Islet of Langerhans (tissue), 1 donor: ENCODE measurements around the gene RASAL2.
"Not testable (repeated sequence)": the region's sequence is repeated elsewhere in the genome, so short reads cannot be mapped to it uniquely, and the experiment has no call there.

ENCODE experiments used
- FAIRE-seq: peaks from one replicate; lab custom pipeline; 2011; peaks lifted over from hg19 to GRCh38; lab: Jason Lieb, UNC

Gene RASAL2

DNA sequence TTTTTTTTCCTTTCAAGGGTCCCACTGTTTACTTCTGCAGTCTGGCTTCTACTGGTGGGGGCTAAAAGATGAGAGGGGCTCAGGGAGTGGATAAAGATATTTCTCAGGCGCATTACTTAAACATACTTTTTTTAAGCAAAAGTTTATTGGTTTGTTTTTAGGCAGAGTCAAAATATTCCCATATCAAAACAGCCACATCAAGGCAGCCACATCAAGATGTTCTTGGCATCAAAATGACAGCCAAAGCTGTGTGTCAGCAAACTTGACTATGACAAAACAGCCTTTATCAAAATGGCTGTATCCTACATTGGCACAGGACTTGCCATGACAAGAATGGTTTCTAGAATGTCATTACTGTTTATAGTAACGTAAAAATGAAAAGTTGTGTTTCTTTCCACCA, 22.1 kb upstream of the RASAL2 start:
- FAIRE-seq = no peak

DNA sequence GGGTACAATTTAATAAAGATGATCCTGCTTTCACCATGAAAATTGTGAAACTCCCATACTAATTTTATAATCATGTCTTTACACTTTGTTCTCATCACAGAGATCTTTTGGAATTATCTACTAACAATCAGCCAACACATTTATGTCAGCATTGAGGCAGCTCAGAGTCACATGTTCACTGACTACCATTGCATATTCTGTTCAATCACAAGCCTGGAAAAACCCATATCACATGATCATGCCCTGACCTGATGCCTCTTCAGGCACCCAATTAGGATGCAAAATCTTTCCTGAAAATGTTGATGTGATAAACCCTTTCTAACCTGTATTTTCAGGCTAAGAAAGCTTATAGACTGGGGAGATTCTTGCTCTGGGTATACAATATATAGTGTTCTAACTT, 21.6 kb upstream of the RASAL2 start:
- FAIRE-seq = no peak

DNA sequence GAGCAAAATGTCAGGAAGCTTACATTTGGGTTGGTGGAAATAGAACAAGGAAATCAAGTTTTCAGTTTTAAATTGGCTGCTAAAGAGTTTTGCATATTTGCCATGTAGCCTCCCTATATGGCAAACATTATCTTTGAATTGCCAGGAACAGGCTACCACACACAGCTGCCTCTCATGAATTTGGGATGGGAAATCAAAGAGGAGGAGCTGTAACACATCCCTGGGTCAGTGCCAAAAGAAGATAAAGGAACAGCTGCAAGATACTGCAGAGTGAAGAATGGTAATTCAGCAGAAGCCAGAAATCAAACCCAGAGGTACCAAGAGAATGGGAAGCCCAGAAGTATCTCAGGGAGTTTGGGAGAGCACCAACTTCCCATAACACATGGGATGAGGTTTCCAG, 18.6 kb upstream of the RASAL2 start:
- FAIRE-seq = no peak

DNA sequence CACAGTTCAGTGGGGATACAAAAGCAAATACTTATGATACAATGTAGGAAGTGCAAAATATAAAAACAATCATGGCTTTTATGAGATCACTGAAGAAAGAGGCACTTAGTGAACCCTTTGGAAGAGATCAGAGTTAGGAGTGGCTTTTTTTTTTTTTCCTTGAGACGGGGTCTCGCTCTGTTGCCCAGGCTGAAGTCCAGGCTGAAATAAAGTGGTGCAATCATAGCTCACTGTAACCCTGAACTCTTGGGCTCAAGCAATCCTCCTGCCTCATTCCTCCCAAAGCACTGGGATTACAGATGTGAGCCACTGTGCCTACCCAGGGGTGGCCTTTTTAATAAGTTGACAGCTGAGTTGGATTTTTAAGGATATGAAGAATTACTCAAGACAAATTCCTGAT, 17.3 kb upstream of the RASAL2 start:
- FAIRE-seq = no peak

DNA sequence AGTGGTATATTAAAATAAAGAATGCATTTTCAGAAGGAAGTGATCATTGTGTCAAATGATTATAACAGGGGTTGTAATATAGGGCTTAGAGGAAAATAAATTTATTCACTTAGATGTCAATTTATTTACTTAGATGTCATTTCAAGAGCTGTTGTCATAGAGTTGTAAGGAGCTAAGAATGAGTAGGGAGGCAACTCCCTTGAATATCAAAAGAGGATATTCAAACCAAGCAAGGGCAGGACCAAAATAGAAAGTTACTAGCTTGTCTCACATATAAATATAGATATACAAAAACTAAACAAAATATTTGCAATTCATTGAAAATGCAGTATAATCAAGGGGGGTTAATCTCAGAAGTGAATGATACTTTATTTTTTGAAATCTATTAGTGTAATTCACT, 16.0 kb upstream of the RASAL2 start:
- FAIRE-seq = no peak

DNA sequence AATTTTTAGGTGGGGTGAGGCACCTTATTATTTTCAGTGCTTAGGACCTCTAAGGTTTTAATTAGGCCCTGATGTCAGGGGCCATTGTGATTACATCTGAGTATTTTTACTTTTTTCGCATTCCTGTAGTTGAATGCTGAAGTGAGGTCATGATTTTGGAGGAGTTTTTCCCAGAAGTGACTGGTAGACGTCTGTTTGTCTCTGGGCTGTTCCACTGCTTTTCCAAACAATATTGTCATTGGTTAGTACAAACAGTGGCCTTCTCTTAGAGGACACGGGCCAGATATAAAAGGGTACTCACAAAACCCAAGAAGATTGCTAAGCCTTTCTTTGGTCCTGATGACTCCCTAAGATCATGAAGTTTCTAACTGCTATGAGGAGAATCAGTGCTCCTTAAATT, 7.6 kb upstream of the RASAL2 start:
- FAIRE-seq = no peak

DNA sequence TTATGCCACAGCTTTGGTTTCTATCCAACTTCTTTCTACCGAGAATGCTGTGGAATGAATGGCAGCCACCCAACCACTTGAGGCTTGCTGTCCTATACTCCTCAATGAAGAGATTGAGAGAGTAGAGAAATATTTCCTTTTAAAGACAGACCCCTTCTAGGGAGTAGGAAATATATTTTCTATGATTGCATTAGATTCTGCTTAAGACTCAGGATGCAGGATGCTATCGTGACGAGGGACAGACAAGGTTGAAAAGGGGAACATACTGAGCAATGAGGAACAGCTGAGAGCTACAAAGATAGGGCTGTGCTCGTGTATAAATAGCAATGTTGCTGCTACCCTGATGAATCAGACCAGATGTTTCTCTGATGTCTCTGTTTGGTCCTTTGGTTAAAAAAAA, 7.1 kb upstream of the RASAL2 start:
- FAIRE-seq = no peak

DNA sequence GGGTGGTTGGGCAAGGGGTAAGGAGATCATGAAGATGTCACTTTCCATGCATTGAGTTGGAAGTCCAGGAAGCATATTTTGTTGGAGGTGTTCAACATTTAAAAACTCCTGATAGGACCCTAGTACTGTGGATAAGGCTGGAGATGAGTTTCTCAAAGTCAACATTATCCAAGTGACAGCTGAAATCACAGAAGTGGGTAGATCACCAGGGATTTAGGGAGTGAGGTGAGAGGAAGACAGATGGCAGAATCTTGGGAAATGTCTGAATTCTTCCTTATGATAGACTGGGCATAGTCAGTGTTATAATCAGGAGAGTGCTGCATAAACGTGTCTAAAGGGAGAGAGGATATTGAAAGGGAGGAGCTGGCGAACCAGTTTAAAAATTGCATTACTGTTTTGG, 5.3 kb upstream of the RASAL2 start:
- no peak for FAIRE-seq

DNA sequence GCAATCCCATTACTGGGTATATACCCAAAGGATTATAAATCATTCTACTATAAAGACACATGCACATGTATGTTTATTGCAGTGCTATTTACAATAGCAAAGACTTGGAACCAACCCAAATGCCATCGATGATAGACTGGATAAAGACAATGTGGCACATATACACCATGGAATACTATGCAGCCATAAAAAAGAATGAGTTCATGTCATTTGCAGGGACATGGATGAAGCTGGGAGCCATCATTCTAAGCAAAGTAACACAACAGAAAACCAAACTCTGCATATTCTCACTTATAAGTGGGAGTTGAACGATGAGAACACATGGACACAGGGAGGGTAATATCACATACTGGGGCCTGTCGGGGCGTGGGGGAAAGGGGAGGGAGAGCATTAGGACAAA, 2.5 kb upstream of the RASAL2 start:
- not testable (repeated sequence) for FAIRE-seq

DNA sequence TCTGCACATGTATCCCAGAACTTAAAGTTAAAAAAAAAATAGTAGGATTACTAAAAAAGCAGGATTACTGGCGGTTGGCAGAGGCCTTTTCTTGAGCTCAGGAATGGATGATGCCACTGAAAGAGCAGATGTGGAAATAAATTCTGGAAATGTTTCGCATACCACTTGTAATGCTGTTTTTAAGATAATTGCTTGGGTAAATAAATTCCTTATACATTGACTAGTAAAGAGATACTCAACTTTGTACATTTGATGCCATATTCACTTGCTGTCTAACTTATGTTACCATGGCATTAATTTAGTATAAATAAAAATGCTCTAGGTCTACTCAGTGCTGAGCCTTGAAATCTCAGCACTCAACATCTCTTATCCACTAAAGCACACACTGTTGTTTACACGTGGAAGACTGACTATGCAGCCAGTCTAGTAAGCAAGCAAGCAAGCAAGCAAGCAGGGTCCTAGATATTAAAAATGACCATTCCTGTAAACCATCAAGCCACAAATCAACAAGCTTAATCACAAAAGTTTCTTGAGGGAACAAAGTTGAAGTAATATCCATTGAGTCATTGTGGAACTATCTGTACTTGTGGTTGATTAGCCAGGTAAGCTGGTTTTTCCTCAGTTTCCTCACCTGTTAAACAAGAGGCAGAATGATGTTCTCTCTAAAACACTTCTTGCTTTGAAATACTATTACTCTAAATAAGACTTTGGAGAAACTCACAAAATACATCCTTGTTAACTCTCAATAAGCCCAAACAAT, 1.7 kb upstream of the RASAL2 start:
- FAIRE-seq = no peak

DNA sequence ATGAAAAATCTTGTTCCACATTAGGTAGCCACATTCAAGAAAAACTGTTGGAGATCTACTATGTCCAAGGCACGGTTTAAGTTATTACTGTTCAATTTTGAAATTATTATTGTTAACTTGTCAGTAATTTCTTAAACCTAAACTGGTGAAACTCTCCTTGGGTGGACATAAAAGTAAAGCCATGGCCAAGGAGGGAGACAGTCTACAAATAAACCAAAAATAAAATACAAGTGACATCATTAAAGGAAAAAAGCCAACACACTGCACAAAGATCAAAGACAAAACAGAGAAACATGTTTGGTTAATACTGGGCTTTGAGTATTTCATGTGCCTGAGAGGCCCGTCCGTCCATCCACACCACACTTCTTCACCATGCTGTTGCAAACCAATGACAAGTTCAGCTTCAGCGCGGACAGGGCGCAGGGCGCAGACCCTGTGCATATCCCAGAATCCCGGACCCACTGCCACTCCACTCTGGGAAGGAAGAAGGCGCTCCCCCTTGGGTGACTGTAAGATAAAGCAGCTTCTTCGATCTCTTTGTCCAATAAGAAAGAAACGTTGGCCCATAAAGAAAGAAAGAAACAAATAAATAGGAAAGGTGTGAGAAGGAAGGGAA, 918 bp upstream of the RASAL2 start:
- no peak for FAIRE-seq

DNA sequence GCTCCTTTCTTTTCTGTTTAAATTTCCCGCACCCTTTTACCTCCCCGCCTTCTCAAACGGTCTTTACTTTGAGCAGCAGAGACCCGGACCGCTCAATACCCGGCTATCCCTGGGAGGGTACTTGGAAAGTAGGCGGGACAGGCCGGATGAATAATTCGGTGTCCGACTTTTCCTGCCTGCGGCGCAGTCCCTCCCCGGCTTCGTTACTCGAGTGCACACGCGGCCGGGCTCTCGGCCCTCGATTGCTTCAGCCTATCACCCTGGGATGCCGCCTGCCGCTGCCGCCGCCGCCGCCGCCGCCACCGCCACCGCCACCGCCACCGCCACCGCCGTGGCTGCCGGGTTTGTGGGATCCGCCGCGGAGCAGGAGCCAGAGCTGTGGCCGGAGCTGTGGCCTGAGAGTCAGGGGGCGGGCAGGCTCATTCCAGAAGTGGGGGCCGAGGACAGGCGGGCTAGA, 382 bp upstream of the RASAL2 start:
- peak; percentile 21 for FAIRE-seq

DNA sequence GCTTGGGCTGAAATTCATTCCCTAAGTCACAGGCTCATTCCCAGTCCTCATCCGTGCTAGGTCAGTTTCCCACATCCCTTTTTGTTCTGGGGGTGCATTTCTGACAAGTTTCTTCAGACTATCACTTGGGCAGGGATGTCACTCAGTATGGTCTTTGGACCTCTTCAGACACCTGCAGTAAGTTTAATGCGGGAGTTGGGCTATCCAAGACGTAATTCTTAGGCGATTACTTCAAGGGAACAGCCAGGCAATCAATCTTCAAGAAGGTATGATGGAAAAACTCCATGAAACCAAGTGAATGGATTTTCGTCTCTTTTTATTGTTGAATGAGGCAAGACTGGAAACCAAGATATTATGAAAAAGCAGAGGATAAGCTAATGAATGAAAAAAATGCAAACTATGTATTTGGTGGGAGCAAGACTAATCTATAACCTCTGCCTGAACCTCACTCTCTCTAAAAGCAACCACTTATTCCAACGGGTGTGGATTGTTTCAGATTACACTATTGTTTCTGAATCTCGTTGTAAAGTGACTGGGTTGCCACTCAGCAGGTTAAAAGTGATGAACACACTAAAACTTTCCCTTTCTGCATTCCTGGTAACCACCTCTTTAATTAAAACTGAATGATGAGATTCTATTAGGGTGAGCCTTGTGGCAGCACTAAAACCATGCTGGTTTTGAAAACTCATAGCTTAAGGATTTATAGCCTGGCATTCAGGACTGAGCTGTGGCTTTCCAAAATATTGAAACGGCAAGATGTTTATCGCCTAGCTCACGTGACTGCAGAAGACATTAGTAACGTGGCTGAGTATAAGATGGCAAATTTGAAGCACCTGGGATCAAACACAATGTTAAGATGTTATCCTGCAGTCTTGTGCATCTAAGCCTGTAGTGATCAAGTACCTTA, 1.1 kb downstream of the RASAL2 start:
- FAIRE-seq = no peak

DNA sequence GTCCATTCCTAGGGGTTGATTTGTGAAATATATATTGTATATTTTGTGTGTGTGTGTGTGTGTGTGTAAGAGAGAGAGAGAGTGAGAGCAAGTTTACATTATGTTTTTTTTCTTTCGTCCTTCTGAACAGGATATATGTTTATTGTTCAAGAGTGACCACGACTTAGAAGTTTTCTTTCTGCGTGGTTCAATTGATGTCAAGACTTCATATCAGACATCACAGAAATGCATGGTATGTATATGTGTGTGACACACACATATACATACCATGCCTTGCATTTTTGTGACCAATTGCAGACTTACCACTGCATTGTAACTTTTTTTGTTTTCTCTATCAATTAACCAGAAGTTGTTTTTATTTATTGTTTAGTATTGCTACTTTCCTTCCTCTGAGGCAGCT, 2.5 kb downstream of the RASAL2 start:
- FAIRE-seq = no peak

DNA sequence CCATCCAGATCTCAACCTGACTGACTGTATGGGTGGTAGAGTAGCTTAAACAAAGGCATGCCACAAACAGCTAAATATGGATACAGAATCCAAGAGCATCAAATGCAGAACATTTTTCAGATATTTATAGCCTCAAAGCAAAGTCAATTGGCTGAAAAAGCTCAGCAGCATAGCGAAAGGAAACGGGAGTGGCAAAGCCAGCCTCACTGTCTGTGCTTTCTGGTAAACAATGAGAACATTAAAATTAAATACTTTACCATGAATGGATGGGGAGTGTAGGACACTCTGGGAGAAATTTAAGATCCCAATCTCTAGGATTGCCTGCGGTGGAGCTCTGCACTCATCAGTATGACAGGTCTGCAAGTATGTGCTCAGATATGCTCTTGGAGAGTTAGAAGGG, 4.4 kb downstream of the RASAL2 start:
- no peak for FAIRE-seq

DNA sequence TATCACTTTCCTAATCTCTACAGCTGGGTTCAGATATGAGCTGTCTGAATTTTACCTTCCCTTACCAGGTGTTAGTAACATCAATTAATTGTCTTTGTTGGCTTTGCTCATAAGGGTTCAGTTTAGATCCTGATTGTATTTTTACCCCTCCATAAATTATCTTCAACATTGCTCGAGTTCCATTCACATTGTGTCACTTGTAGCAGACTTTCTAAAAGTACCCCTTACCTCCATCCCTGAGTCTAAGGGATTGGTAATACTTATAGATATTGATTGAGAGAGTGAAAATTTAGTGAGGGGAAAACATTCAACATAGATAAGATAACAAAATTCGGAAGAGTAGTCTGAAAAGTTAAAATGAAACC, 7.3 kb downstream of the RASAL2 start:
- FAIRE-seq = no peak

DNA sequence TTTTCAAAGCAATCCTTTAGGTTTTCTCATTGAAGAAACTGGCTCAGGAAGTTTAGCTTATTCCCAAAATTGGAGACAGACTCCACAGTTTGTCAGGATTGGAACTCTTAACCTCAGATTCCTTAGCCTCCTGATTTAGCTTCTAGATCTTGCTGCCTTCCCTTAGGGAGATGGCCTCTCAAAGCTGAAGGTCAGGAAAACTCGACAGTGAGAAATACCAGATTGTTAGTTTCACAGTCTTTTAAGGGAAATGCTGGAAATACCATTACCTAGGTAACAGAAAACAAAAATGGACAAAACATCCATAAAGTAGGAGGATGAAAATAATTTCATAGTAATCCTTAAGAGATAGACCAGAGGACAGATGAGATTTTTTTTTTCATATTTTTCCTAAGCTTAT, 7.8 kb downstream of the RASAL2 start:
- no peak for FAIRE-seq

DNA sequence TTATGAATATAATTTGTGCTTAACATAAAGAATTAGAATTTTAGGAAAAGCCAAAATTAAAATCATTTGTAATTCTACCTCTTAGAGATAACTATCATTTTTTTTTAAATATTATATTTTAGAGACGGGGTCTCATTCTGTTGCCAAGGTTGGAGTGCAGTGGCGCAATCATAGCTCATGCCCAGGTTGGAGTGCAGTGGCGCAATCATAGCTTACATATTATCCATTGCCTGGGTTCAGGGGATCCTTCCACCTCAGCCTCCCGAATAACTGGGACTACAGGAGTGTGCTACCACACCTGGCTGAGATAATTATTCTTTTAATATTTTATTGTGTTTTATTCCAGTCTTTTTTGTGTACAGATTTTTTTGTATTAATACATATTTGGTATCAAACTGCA, 8.3 kb downstream of the RASAL2 start:
- peak; percentile 71 for FAIRE-seq

DNA sequence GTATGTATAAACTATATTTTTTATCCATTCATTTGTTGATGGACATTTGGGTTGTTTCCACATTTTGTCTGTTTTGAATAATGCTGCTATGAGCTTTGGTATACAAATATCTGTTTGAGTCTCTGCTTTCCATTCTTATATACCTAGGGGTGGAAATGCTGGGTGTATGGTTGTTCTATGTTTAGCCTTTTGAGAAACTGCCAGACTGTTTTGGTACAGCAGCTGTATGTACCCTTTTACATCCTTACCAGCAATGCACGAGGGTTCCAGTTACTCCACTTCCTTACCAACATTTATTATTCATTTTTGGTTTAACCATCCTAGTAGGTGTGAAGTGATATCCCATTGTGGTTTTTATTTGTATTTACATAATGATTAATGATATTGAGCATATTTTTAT, 13.9 kb downstream of the RASAL2 start:
- no peak for FAIRE-seq

DNA sequence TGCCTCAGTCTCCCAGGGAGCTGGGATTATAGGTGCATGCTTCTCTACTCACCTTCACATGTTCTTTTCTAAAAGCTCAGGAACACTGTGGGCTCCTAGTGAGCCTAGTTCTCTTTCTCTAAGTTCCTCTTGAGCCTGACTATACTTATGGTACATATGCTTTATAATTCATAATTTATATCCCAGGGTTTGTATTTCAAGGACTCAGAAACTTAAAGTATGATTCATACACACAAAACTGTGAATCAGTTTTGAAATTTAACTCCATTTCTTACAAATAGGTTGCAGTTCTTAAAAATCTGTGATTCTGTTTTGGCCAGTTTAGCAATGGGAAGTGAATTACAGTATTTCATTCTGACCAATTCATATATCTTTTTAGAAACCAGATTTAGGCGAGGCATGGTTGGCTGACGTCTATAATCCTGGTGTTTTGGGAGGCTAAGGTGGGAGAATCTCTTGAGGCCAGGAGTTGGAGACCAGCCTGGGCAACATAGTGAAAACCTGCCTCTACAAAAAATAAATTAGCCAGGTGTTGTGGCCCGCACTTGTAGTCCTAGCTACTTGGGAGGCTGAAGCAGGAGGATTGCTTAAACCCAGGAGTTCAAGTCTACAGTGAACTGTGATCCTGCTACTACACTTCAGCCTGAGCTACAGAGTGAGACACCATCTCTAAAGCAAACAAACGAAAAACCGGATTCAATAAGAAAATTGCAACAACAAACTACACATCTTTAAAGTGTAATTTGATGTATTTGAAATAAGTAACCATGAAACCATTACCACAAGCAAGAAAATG, 15.6 kb downstream of the RASAL2 start:
- no peak for FAIRE-seq

DNA sequence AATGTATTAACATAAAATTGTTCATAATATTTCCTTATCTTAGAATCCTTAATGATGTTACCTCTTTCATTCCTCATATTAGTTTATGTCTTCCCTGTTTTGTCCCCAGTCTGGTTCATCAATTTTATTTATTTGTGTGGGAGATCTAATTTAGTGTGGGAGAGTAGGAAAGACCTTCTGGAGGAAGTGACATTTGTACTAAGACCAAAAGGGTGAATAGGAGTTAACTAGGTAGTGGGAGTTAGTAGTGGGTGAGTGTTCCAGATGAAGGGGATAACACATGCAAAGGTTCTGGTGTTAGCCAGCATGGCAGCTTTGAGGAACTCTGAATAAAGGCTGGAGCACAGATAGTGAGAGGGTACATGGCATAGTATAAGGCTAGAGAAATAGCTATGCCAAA, 21.4 kb downstream of the RASAL2 start:
- FAIRE-seq = no peak

DNA sequence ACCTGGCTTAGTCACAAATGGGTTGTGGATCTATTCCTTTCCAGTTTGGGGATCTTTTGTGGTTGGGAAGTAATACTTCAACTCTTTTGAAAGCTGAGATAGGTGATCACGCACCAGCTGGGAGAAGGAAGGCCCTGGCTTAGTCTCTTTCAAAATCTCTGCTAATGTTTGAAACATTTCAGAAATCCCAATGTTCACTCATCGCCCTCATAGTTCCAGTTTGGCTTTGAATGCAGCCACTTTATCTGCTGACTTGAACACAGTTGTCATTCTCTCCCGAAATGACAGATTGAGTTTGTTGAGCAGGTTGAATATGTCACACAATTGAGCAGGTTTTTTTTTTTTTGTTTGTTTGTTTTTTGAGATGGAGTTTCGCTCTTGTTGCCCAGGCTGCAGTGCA, 24.6 kb downstream of the RASAL2 start:
- FAIRE-seq = no peak

DNA sequence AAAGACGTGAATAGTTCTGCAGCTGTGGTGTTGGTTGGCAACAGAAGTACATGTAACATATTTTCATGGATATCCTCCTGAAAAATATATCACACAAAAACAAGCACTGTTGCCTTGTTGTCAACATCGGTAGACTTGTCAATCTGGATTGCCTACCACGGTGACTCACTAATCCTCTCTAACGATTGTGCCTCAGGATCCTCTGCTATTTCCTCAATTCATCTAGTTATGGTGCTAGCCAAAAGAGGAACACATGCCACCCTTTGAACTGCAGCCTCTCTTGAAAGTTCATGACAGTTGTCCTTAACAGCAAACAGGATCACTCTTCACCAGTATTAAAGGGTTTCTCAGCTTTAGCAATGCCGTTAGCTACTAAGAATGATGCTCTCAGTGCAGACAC, 25.7 kb downstream of the RASAL2 start:
- no peak for FAIRE-seq
